ENCODE data around the gene CCDC18. TPM values are rescaled to one million over a fixed set of nuclear protein-coding genes. Genes with fewer than 3 reads are reported as not detected.

The CCDC18 gene, protein sequence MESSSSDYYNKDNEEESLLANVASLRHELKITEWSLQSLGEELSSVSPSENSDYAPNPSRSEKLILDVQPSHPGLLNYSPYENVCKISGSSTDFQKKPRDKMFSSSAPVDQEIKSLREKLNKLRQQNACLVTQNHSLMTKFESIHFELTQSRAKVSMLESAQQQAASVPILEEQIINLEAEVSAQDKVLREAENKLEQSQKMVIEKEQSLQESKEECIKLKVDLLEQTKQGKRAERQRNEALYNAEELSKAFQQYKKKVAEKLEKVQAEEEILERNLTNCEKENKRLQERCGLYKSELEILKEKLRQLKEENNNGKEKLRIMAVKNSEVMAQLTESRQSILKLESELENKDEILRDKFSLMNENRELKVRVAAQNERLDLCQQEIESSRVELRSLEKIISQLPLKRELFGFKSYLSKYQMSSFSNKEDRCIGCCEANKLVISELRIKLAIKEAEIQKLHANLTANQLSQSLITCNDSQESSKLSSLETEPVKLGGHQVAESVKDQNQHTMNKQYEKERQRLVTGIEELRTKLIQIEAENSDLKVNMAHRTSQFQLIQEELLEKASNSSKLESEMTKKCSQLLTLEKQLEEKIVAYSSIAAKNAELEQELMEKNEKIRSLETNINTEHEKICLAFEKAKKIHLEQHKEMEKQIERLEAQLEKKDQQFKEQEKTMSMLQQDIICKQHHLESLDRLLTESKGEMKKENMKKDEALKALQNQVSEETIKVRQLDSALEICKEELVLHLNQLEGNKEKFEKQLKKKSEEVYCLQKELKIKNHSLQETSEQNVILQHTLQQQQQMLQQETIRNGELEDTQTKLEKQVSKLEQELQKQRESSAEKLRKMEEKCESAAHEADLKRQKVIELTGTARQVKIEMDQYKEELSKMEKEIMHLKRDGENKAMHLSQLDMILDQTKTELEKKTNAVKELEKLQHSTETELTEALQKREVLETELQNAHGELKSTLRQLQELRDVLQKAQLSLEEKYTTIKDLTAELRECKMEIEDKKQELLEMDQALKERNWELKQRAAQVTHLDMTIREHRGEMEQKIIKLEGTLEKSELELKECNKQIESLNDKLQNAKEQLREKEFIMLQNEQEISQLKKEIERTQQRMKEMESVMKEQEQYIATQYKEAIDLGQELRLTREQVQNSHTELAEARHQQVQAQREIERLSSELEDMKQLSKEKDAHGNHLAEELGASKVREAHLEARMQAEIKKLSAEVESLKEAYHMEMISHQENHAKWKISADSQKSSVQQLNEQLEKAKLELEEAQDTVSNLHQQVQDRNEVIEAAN (N-terminal part only)
- total RNA-seq: 1.4 TPM

- H3K27me3 ChIP-seq: no peaks in the 10 kb centered on the region
- TF ChIP-seq, protein P1, sequence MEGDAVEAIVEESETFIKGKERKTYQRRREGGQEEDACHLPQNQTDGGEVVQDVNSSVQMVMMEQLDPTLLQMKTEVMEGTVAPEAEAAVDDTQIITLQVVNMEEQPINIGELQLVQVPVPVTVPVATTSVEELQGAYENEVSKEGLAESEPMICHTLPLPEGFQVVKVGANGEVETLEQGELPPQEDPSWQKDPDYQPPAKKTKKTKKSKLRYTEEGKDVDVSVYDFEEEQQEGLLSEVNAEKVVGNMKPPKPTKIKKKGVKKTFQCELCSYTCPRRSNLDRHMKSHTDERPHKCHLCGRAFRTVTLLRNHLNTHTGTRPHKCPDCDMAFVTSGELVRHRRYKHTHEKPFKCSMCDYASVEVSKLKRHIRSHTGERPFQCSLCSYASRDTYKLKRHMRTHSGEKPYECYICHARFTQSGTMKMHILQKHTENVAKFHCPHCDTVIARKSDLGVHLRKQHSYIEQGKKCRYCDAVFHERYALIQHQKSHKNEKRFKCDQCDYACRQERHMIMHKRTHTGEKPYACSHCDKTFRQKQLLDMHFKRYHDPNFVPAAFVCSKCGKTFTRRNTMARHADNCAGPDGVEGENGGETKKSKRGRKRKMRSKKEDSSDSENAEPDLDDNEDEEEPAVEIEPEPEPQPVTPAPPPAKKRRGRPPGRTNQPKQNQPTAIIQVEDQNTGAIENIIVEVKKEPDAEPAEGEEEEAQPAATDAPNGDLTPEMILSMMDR (IDR thresholded peaks at IDR 0.05): no peak
- peak within 1 kb of the TSS; percentile 96 for H3K4me3 ChIP-seq
- H3K9me3 ChIP-seq: no peaks in the 10 kb centered on the region
- H3K27ac ChIP-seq: peak within 1 kb of the TSS; percentile 100
- DNase-seq (ENCODE audit: low spot score in 2 of 2): no peak
- H3K4me1 ChIP-seq: peaks cover 0 to 16% of the 10 kb centered on the region in 2 donors
- intact Hi-C loops (cut with DNase I): loop anchor here (1.0 to 10.0 kb wide), 9 partner anchors 102 to 728 kb away; partner anchors contain the start of genes DIPK1A, DR1, EVI5 and GCLM
- H3K36me3 ChIP-seq: no peaks in the 10 kb centered on the region
Measured at GRCh38 chr1:93180723-93181613, at the start of gene CCDC18. Gene CCDC18 (plus strand): TSS chr1:93180724. CDS start chr1:93183362, 2,638 bp downstream.

GRCh38 chr1:93132638-93133037 lies 47.9 kb upstream of the CCDC18 start:
- DNase-seq (ENCODE audit: low spot score in 2 of 2): no peak
- H3K27ac ChIP-seq: no peak overlapping the region
- peaks cover 23 to 37% of the 10 kb centered on the region in 2 donors for H3K36me3 ChIP-seq
- H3K9me3 ChIP-seq: no peaks in the 10 kb centered on the region
- TF ChIP-seq, protein P1 (IDR thresholded peaks at IDR 0.05): no peak
- intact Hi-C loops (cut with DNase I): no loop called here
- no peaks in the 10 kb centered on the region for H3K27me3 ChIP-seq
- no peak overlapping the region for H3K4me3 ChIP-seq
- H3K4me1 ChIP-seq: no peaks in the 10 kb centered on the region

DNA sequence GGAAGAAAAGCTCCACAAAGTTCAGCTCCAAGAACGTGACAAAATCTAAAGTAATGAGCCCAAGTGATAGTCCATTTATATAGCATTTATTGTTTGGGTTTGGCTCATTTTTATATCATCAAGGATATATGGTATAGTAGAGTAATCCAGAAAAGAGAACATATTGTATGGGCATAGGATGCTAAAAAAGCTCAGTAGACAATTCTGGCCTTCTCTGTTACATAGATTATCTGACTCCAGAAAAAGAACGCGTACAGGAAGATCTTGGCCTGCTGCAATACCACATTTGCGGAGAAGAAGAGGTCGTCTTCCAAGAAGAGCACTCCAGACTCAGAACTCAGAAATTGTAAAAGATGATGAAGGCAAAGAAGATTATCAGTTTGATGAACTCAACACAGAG lies 44.1 kb upstream of the CCDC18 start:
- intact Hi-C loops (cut with DNase I): no loop called here
- DNase-seq (ENCODE audit: low spot score in 2 of 2): no peak
- no peaks in the 10 kb centered on the region for H3K9me3 ChIP-seq
- peaks cover 20 to 37% of the 10 kb centered on the region in 2 donors for H3K36me3 ChIP-seq
- no peak overlapping the region for H3K27ac ChIP-seq
- H3K27me3 ChIP-seq: no peaks in the 10 kb centered on the region
- no peak overlapping the region for H3K4me3 ChIP-seq
- TF ChIP-seq, protein P1 (IDR thresholded peaks at IDR 0.05): no peak
- no peaks in the 10 kb centered on the region for H3K4me1 ChIP-seq

- Histone ChIP-seq H3K27me3 (no peaks in the 10 kb centered on the region), H3K36me3 (peaks cover 20 to 37% of the 10 kb centered on the region in 2 donors), H3K4me3 (no peak overlapping the region), H3K9me3 (no peaks in the 10 kb centered on the region), H3K4me1 (no peaks in the 10 kb centered on the region), H3K27ac (no peak overlapping the region)
- TF ChIP-seq, protein P1 (IDR thresholded peaks at IDR 0.05): no peak
- intact Hi-C loops (cut with DNase I): no loop called here
- no peak for DNase-seq (ENCODE audit: low spot score in 2 of 2)
Measured at GRCh38 chr1:93137604-93138292, 42.8 kb upstream of the CCDC18 start.
